ENCODE data around the gene BOLL. TPM values are rescaled to one million over a fixed set of nuclear protein-coding genes. Genes with fewer than 3 reads are reported as not detected.
A peak's percentile ranks its signal among the peaks of the same experiment; 100 is the strongest.
"Not testable (repeated sequence)": the region's sequence is repeated elsewhere in the genome, so short reads cannot be mapped to it uniquely, and the experiment has no call there.

BOLL gene
- polyA plus RNA-seq, 2 of the 4 experiments (the other 2 are of a cell fraction), result not detected

GRCh38 chr2:197695206-197695605 lies 89.9 kb downstream of the BOLL start:
- POLR2A ChIA-PET; H3K4me3 ChIP-seq; H3K4me2 ChIP-seq; CTCF ChIA-PET; ATAC-seq; H3K4me1 ChIP-seq; DNase-seq (ENCODE audit: low read depth in 1 of 2, low spot score in 1 of 2); H3K27ac ChIP-seq; H3K9me3 ChIP-seq; FAIRE-seq: not testable (repeated sequence)
- TF ChIP-seq ZC3H11A (IDR thresholded peaks at IDR 0.05), result peak; percentile 65
- 89% methylated on average over 4 of the region's 6 CpGs for WGBS (ENCODE audit: missing lambda C conversion rate)

GRCh38 chr2:197677483-197677882 lies 107.6 kb downstream of the BOLL start:
- H3K27ac ChIP-seq, result no peak overlapping the region
- H3K4me2 ChIP-seq, result no peak overlapping the region
- ATAC-seq (no peak), FAIRE-seq (no peak), DNase-seq (ENCODE audit: low read depth in 1 of 2, low spot score in 1 of 2) (no peak)
- ChIA-PET CTCF (no interaction called here), POLR2A (no interaction called here)
- 59% methylated on average over 2 of the region's 2 CpGs for WGBS (ENCODE audit: missing lambda C conversion rate)
- no peaks in the 10 kb centered on the region for H3K4me1 ChIP-seq
- TF ChIP-seq RNF2 (IDR thresholded peaks at IDR 0.05; ENCODE audit: borderline replicate concordance, low read depth) (no peak), CBX8 (IDR thresholded peaks at IDR 0.05) (no peak), ATOH8 (CRISPR knock-in tag; IDR thresholded peaks at IDR 0.05; ENCODE audit: low read depth) (no peak), EHF (CRISPR knock-in tag; IDR thresholded peaks at IDR 0.05) (no peak), REST (IDR thresholded peaks at IDR 0.05) (no peak), KDM5A (IDR thresholded peaks at IDR 0.05) (no peak), ZFP36 (IDR thresholded peaks at IDR 0.05; ENCODE audit: borderline replicate concordance, partially characterized antibody) (no peak), RARB (CRISPR knock-in tag; IDR thresholded peaks at IDR 0.05) (no peak), MAX (IDR thresholded peaks at IDR 0.05) (no peak), HOXA7 (CRISPR knock-in tag; IDR thresholded peaks at IDR 0.05) (no peak), GATA3 (IDR thresholded peaks at IDR 0.05; ENCODE audit: borderline replicate concordance) (no peak), FOSB (CRISPR knock-in tag; IDR thresholded peaks at IDR 0.05) (no peak)
- peaks cover 5% of the 10 kb centered on the region for H3K9me3 ChIP-seq
- no peak overlapping the region for H3K4me3 ChIP-seq

- DNase-seq (ENCODE audit: low read depth in 1 of 2, low spot score in 1 of 2) (no peak), FAIRE-seq (no peak), ATAC-seq (no peak)
- H3K4me3 ChIP-seq, result no peak overlapping the region
- no peak overlapping the region for H3K27ac ChIP-seq
- POLR2A ChIA-PET, result no interaction called here
- 92% methylated on average over 3 of the region's 3 CpGs for WGBS (ENCODE audit: missing lambda C conversion rate)
- TF ChIP-seq BHLHE40 (IDR thresholded peaks at IDR 0.05; ENCODE audit: low read depth, low read length), result no peak
- no peak for TF ChIP-seq PHF8 (IDR thresholded peaks at IDR 0.05; ENCODE audit: borderline replicate concordance, low read depth)
- TF ChIP-seq MAZ (IDR thresholded peaks at IDR 0.05; ENCODE audit: borderline replicate concordance, low read depth, low read length), result no peak
- TF ChIP-seq BCL3 (IDR thresholded peaks at IDR 0.05), result no peak
- no peak for TF ChIP-seq JUNB (IDR thresholded peaks at IDR 0.05)
- TF ChIP-seq MAX (IDR thresholded peaks at IDR 0.05), result no peak
- TF ChIP-seq ZFP36 (IDR thresholded peaks at IDR 0.05; ENCODE audit: borderline replicate concordance, partially characterized antibody), result no peak
- TF ChIP-seq CBX8 (IDR thresholded peaks at IDR 0.05), result no peak
- no peak for TF ChIP-seq PBX3 (IDR thresholded peaks at IDR 0.05)
- no peak for TF ChIP-seq SREBF2 (IDR thresholded peaks at IDR 0.05)
- TF ChIP-seq ELK1 (IDR thresholded peaks at IDR 0.05; ENCODE audit: low read depth, low read length), result no peak
- H3K9me3 ChIP-seq, result peaks cover 2% of the 10 kb centered on the region; the same call in 2 of the 3 replicates
- no peaks in the 10 kb centered on the region for H3K4me1 ChIP-seq
- no peak overlapping the region for H3K4me2 ChIP-seq
- CTCF ChIA-PET, result no interaction called here
Observed at GRCh38 chr2:197677056-197677455, 108.1 kb downstream of the BOLL start.

All from A549 (cell line).